Measurements from ENCODE around the gene COL5A1. TPM values are rescaled to one million over a fixed set of nuclear protein-coding genes. Genes with fewer than 3 reads are reported as not detected.

Gene COL5A1
- total and polyA plus RNA-seq, 4 donors, result 38.2 to 135 (median 88.3) TPM

DNA sequence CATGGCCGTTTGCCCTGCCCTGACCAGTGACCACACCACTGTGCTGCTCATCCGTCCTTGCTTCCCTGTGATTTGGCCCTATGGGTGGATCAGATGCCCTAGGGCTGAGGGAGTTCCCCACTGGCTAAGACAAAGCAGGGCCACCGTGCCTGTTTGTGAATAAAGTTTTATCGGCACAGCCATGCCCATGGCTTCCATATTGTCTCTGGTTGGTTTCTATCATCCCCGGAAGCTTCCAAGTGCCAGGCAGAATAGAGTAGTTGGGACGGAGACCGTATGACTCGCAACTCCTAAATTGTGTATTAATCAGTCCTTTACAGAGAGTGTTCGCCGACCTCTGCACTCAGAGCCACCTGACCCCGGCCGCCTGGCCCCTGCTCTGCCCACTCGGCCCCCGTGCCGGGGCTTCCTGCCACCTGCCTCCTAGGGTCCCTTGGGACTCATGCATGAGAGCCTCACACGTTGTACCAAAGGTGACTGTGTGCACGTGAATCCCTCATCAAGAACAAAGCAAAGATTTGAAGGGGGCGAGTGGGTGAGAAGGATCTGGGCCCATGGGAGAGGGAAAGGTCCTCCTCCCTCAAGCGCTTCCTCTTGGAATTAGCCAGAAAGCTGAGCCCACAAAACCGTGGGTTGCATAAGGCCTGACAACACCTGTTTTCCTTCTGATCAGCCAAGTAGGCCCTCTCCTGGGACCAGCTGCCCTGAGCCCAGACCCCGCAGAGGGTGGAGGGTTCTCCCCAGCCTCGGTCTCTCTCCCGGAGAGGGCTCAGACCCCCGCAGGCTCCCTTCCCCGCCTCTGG, 227.3 kb downstream of the COL5A1 start:
- DNase-seq (ENCODE audit: low read depth in 4 of 6, low spot score in 6 of 6), result no peak
- Histone ChIP-seq H3K9me3 (ENCODE audit: control insufficient read depth, insufficient read depth, low read length) (no peaks in the 10 kb centered on the region), H3K4me1 (ENCODE audit: control insufficient read depth, insufficient read depth, low read length) (peaks cover 6% of the 10 kb centered on the region), H3K27me3 (ENCODE audit: control insufficient read depth, insufficient read depth, low read length) (no peaks in the 10 kb centered on the region), H3K4me3 (ENCODE audit: low read depth, low read length) (no peak overlapping the region), H3K27ac (ENCODE audit: low read depth, low read length) (no peak overlapping the region), H3K36me3 (ENCODE audit: control insufficient read depth, insufficient read depth, low read length) (no peaks in the 10 kb centered on the region)
- 85% methylated on average over 24 of the region's 25 CpGs for WGBS (ENCODE audit: insufficient coverage)

DNA sequence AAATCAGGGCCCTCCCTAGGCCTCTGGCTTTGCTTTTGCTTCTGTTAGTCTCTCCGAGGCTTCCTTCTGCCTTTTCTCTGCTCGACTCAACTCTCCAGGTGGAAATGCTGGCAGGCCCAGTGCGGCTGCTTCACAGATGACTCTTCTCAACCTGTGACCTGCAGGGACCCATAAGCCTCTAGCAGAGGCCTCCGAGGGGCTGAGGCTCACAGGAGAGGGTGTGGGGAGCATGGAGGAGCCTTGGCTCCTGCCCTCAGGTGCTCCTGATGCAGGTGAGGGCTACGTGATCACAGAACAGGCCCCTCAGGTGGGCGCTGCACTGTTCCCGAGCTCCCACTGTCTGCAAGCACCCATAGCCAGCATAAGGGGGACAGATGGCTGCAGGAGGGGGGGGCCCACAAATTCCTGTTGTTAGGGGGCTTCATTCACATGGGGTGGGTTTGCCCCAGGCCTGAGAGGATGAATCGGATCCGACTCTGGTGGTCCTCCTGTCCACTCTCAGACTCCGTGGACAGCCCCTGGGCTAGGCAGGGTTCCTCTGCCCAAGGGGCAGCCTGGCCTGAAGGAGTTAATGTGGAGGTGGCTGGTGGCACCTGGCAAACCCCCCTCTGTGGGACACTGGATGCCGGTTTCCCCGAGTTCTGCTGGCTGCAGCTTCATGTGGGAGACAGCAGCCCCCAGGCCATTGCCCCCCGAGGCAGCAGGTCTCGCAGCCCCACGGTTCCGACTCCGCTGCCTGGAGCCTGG, 228.1 kb downstream of the COL5A1 start:
- Histone ChIP-seq H3K4me1 (ENCODE audit: control insufficient read depth, insufficient read depth, low read length) (no peaks in the 10 kb centered on the region), H3K4me3 (ENCODE audit: low read depth, low read length) (no peak overlapping the region), H3K27me3 (ENCODE audit: control insufficient read depth, insufficient read depth, low read length) (no peaks in the 10 kb centered on the region), H3K9me3 (ENCODE audit: control insufficient read depth, insufficient read depth, low read length) (no peaks in the 10 kb centered on the region), H3K27ac (ENCODE audit: low read depth, low read length) (no peak overlapping the region), H3K36me3 (ENCODE audit: control insufficient read depth, insufficient read depth, low read length) (no peaks in the 10 kb centered on the region)
- 78% methylated on average over 17 of the region's 17 CpGs for WGBS (ENCODE audit: insufficient coverage)
- no peak for DNase-seq (ENCODE audit: low read depth in 4 of 6, low spot score in 6 of 6)

DNA sequence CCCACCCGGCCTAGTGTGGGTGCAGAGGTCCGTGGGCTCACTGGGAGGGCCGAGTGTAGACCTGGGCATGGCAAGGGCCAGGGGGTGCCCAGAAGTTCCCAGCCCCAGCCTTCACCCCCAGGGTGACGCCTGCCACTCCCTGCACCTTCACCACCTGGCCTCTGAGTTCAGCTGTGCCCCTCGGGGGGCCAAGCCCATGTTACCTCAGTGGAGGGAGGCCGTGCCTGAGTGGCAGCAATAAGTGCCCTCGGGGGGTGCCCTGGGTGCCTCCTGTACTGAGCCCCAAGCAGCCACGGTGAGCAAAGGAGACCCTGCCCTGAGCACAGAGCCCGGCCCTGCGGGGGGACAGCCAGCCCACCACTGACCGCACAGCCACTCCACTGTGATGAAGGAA, 228.7 kb downstream of the COL5A1 start:
- Histone ChIP-seq H3K36me3 (ENCODE audit: control insufficient read depth, insufficient read depth, low read length) (no peaks in the 10 kb centered on the region), H3K27ac (ENCODE audit: low read depth, low read length) (no peak overlapping the region), H3K4me3 (ENCODE audit: low read depth, low read length) (no peak overlapping the region), H3K27me3 (ENCODE audit: control insufficient read depth, insufficient read depth, low read length) (no peaks in the 10 kb centered on the region), H3K9me3 (ENCODE audit: control insufficient read depth, insufficient read depth, low read length) (no peaks in the 10 kb centered on the region), H3K4me1 (ENCODE audit: control insufficient read depth, insufficient read depth, low read length) (no peaks in the 10 kb centered on the region)
- 89% methylated on average over 10 of the region's 11 CpGs for whole genome bisulfite sequencing (ENCODE audit: insufficient coverage)
- no peak for DNase-seq (ENCODE audit: low read depth in 4 of 6, low spot score in 6 of 6)

DNA sequence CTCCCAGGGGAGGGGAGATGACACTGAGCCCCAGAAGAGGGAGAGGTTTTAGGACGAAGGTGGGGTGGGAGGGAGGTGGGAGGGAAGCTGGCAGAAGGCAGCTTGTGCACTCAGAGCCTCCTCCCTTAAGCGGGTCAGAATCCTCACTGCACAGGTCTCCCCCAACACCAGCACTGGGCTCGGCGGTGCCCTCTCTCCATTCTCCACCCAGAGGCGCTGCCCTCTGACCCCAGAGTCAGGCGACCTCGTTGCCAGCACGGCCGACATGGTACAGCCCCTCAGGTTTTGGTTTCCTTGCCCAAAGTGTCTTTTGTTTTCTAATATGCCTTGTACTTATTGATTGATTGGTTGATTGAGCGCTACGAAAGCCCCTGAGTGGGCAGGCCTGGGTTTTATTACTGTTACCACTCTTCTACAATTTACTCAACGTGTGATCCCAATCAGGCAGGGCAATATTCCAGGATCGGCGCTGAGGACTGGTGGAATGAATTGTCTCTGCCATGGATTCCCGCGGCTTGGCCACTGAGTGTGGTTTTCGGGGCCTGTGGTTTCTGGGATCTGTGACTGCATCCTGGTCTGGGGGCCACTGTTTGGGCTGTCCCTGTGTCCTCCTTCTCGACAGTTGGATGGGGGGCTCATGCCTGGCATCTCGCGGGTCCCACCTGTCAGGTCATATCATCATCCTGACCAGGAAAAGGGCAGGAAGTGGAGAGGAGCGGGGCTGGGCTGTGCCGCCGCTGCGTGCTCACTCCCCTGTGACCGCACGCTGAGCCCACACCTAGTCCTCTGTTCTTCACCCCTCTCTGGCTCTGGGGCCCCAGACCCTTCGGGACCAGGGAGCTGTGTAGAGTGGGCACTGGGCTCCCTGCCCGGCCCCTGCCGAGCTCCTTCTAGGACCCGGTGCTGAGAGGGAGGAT, 229.4 kb downstream of the COL5A1 start:
- Histone ChIP-seq H3K9me3 (ENCODE audit: control insufficient read depth, insufficient read depth, low read length) (no peaks in the 10 kb centered on the region), H3K4me3 (ENCODE audit: low read depth, low read length) (no peak overlapping the region), H3K27me3 (ENCODE audit: control insufficient read depth, insufficient read depth, low read length) (no peaks in the 10 kb centered on the region), H3K36me3 (ENCODE audit: control insufficient read depth, insufficient read depth, low read length) (no peaks in the 10 kb centered on the region), H3K27ac (ENCODE audit: low read depth, low read length) (no peak overlapping the region), H3K4me1 (ENCODE audit: control insufficient read depth, insufficient read depth, low read length) (no peaks in the 10 kb centered on the region)
- WGBS (ENCODE audit: insufficient coverage), result 83% methylated on average over 17 of the region's 30 CpGs
- DNase-seq (ENCODE audit: low read depth in 4 of 6, low spot score in 6 of 6), result no peak

DNA sequence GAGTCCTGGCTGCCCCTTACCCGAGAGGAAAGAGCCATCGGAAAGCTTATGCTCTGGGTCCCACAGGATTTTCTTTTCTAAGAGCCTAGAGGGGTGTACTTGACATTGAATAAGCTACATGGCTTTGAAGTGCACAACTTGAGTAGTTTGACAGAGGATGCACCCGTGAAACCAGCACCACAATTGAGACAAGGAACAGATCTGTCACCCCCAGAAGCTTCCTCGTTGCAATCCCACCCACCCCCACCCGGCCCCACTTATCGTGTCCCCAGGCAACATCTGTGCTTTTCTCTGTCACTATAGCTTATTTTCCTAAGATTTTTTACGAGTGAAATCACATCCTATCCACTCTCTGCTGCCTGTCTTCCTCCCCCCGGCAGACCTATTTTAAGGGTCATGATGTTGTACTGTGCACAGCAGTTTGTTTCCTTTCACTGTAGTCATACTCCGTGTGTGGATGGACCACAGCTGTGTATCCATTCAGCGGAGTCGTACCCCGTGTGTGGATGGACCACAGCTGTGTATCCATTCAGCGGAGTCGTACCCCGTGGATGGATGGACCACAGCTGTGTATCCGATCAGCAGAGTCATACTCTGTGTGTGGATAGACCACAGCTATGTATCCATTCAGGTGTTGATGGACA, 230.2 kb downstream of the COL5A1 start:
- peak in 1 of 6 donors; percentile 27 for DNase-seq (ENCODE audit: low read depth in 4 of 6, low spot score in 6 of 6)
- Histone ChIP-seq H3K9me3 (ENCODE audit: control insufficient read depth, insufficient read depth, low read length) (no peaks in the 10 kb centered on the region), H3K27ac (ENCODE audit: low read depth, low read length) (no peak overlapping the region), H3K27me3 (ENCODE audit: control insufficient read depth, insufficient read depth, low read length) (no peaks in the 10 kb centered on the region), H3K4me3 (ENCODE audit: low read depth, low read length) (no peak overlapping the region), H3K4me1 (ENCODE audit: control insufficient read depth, insufficient read depth, low read length) (no peaks in the 10 kb centered on the region), H3K36me3 (ENCODE audit: control insufficient read depth, insufficient read depth, low read length) (no peaks in the 10 kb centered on the region)
- 62% methylated on average over 14 of the region's 16 CpGs for WGBS (ENCODE audit: insufficient coverage)

DNA sequence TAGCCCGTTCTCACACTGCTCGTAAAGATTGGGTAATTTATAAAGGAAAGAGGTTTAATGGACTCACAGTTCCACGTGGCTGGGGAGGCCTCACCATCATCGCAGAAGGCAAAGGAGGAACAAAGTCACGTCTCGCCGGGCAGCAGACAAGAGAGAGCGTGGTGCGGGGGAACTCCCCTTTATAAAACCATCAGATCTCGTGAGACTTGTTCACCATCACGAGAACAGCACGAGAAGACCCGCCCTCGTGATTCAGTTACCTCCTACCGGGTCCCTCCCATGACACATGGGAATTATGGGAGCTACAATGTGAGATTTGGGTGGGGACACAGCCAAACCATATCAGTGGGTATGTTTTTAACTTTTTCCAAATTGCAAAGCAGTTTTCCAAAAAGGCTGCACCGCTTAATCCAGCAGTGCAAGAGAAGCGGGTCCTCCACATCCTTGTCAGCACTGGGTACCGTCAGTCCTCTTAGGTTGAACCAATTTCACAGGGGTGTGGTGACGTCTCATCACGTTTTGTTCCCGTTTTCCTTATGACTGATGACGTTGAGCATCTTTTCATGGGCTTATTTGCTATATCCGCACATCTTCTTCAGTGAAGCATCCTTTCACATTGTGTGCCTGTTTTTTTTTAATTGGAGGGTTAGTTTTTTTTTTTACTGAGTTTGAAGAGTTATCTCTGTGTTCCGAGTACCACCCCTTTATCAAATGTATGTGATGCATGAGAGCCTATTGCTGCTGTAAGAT, 231.1 kb downstream of the COL5A1 start:
- Histone ChIP-seq H3K4me3 (ENCODE audit: low read depth, low read length) (no peak overlapping the region), H3K36me3 (ENCODE audit: control insufficient read depth, insufficient read depth, low read length) (no peaks in the 10 kb centered on the region), H3K9me3 (ENCODE audit: control insufficient read depth, insufficient read depth, low read length) (no peaks in the 10 kb centered on the region), H3K27ac (ENCODE audit: low read depth, low read length) (no peak overlapping the region), H3K27me3 (ENCODE audit: control insufficient read depth, insufficient read depth, low read length) (no peaks in the 10 kb centered on the region), H3K4me1 (ENCODE audit: control insufficient read depth, insufficient read depth, low read length) (no peaks in the 10 kb centered on the region)
- WGBS (ENCODE audit: insufficient coverage), result 93% methylated on average over 10 of the region's 24 CpGs
- no peak for DNase-seq (ENCODE audit: low read depth in 4 of 6, low spot score in 6 of 6)

DNA sequence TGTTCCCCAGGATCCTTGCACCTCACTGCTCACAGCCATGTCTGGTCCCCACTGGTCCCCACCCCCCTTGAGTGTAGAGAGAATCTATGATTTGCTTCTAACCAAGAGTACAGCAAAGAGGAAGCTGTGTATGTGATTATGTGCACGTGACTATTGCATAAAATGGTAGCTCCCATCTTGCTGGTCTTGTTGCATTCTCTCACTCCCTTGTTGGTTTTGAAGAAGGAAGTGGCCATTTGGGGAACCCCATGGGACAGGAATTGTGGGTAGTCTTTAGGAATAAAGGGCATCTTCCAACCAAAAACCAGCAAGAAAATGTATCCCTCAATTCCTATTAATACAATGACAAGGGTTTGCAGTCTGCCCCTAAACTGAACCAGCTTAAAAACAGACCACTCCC, 233.8 kb downstream of the COL5A1 start:
- no peak for DNase-seq (ENCODE audit: low read depth in 4 of 6, low spot score in 6 of 6)
- WGBS (ENCODE audit: insufficient coverage), result 100% methylated on average over 1 of the region's 1 CpG

DNA sequence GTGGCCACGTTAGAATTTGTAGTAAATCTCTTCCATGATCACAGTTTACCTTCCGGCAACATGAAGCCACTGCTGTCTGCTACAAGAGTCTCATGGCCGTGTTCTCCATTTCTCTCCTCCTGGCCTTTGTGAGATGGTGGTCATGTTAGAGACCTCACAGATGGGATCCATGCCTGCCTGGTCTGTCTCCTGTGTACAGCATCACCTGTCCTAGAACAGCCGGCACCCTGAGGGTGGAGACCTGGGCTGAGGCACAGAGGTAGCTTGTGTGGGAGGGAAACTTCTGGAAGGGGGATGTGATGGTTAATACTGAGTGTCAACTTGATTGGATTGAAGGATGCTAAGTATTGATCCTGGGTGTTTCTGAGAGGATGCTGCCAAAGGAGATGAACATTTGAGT, 235.9 kb downstream of the COL5A1 start:
- peaks cover 6% of the 10 kb centered on the region for H3K4me1 ChIP-seq (ENCODE audit: control insufficient read depth, insufficient read depth, low read length)
- H3K27me3 ChIP-seq (ENCODE audit: control insufficient read depth, insufficient read depth, low read length), result no peaks in the 10 kb centered on the region
- H3K4me3 ChIP-seq (ENCODE audit: low read depth, low read length), result no peak overlapping the region
- 94% methylated on average over 3 of the region's 4 CpGs for WGBS (ENCODE audit: insufficient coverage)
- no peak overlapping the region for H3K27ac ChIP-seq (ENCODE audit: low read depth, low read length)
- no peak for DNase-seq (ENCODE audit: low read depth in 4 of 6, low spot score in 6 of 6)
- H3K9me3 ChIP-seq (ENCODE audit: control insufficient read depth, insufficient read depth, low read length), result no peaks in the 10 kb centered on the region
- H3K36me3 ChIP-seq (ENCODE audit: control insufficient read depth, insufficient read depth, low read length), result no peaks in the 10 kb centered on the region

More for the DNA sequence above, 233.8 kb downstream of the COL5A1 start:
- H3K27me3 ChIP-seq (ENCODE audit: control insufficient read depth, insufficient read depth, low read length), result no peaks in the 10 kb centered on the region
- H3K4me1 ChIP-seq (ENCODE audit: control insufficient read depth, insufficient read depth, low read length), result peaks cover 2% of the 10 kb centered on the region
- no peak overlapping the region for H3K4me3 ChIP-seq (ENCODE audit: low read depth, low read length)
- H3K36me3 ChIP-seq (ENCODE audit: control insufficient read depth, insufficient read depth, low read length), result no peaks in the 10 kb centered on the region
- H3K27ac ChIP-seq (ENCODE audit: low read depth, low read length), result no peak overlapping the region
- no peaks in the 10 kb centered on the region for H3K9me3 ChIP-seq (ENCODE audit: control insufficient read depth, insufficient read depth, low read length)

All from spinal cord (tissue), 10 donors.